ENCODE measurements around the gene KRAS.
"Not testable (repeated sequence)": the region's sequence is repeated elsewhere in the genome, so short reads cannot be mapped to it uniquely, and the experiment has no call there.

KRAS gene

GRCh38 chr12:25250744-25251730, at the start of gene KRAS:
TSS of gene KRAS (minus strand) at chr12:25250929.
- DNase-seq = peak; percentile 82 to 92

GRCh38 chr12:25296381-25296780, 45.7 kb upstream of the KRAS start:
- no peak for DNase-seq

- DNase-seq = no peak
These were observed 44.6 kb upstream of the KRAS start for GRCh38 chr12:25295361-25295760.

GRCh38 chr12:25293653-25294052, 42.9 kb upstream of the KRAS start:
- no peak for DNase-seq

- not testable (repeated sequence) for DNase-seq
These were observed 42.1 kb upstream of the KRAS start for GRCh38 chr12:25292810-25293221.

GRCh38 chr12:25287610-25288009, 36.9 kb upstream of the KRAS start:
- no peak for DNase-seq

- no peak for DNase-seq
These were observed 36.1 kb upstream of the KRAS start for GRCh38 chr12:25286837-25287236.

- no peak for DNase-seq
These were observed 33.3 kb upstream of the KRAS start for GRCh38 chr12:25284024-25284423.

- DNase-seq = no peak
These were observed 32.3 kb upstream of the KRAS start for GRCh38 chr12:25283006-25283405.

GRCh38 chr12:25280082-25280481, 29.4 kb upstream of the KRAS start:
- no peak for DNase-seq

GRCh38 chr12:25278269-25278668, 27.5 kb upstream of the KRAS start:
- no peak for DNase-seq

GRCh38 chr12:25276199-25276937, 25.6 kb upstream of the KRAS start:
- DNase-seq = peak in 1 of 2 experiments; percentile 9

- DNase-seq = no peak
These were observed 20.9 kb upstream of the KRAS start for GRCh38 chr12:25271486-25272098.

GRCh38 chr12:25269701-25270100, 19.0 kb upstream of the KRAS start:
- no peak for DNase-seq

- DNase-seq = no peak
These were observed 15.8 kb upstream of the KRAS start for GRCh38 chr12:25266497-25266896.

- no peak for DNase-seq
These were observed 14.1 kb upstream of the KRAS start for GRCh38 chr12:25264862-25265261.

GRCh38 chr12:25264114-25264513, 13.4 kb upstream of the KRAS start:
- no peak for DNase-seq

- no peak for DNase-seq
These were observed 12.9 kb upstream of the KRAS start for GRCh38 chr12:25263594-25263993.

GRCh38 chr12:25262389-25263074, 11.8 kb upstream of the KRAS start:
- no peak for DNase-seq

GRCh38 chr12:25257590-25258324, 7.0 kb upstream of the KRAS start:
- DNase-seq = no peak

GRCh38 chr12:25256826-25257225, 6.1 kb upstream of the KRAS start:
- DNase-seq = no peak

GRCh38 chr12:25256005-25256404, 5.3 kb upstream of the KRAS start:
- no peak for DNase-seq

All from NCI-H446 (cell line).